Measurements from ENCODE around the gene PDE6G. TPM values are rescaled to one million over a fixed set of nuclear protein-coding genes. Genes with fewer than 3 reads are reported as not detected.

The PDE6G gene
- total and polyA plus RNA-seq, 2 of the 13 experiments (the other 11 are each of a cell fraction or from before 2014, with no cell fraction given), result 1.4 to 6.7 TPM

DNA sequence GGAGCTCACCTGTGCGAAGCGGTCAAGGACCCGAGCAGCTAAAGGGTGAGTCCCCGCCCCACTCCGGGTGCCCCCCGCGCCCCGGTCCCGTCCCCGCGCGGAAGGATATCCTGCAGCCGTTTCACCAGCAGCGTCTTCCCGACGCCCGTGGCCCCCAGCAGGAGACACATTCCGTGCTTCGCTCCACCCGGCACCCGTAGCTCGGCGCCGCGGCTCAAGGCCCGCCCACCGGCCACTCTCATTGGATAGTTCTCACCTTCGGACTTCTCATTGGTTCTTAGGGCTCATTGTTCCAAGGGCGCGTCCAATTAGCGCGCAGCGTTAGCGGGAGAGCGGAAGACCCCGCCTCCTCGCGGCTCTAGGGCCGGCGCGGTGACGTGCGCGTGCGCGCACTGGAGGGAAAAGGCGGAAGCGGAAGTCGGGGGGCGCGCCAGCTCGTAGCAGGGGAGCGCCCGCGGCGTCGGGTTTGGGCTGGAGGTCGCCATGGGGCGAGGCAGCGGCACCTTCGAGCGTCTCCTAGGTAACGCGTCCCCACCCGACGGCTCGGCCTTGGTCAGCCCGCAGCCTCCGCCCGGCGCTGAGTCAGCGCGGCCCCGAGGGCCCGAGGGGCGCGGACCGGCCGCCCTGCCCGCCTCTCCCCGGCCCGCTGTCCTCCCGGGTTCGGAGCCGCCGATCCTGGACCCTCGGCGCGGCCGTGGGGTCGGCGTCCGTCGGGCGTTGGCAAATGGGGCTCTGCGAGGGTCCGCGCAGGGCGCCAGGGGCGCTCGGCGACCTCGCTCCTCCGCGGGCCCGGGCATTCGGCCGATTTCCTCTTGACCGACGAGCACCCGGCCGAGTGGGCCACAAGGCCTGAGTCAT is 27.5 kb upstream of the PDE6G start, which contains the start of the genes ARL16 and HGS (continued):
- TF ChIP-seq CBX2 (IDR thresholded peaks at IDR 0.05; ENCODE audit: low read depth, low read length) (no peak), CBX2 (CRISPR knock-in tag; IDR thresholded peaks at IDR 0.05; ENCODE audit: low read depth) (no peak), ESRRA (CRISPR knock-in tag; IDR thresholded peaks at IDR 0.05; ENCODE audit: low read depth) (0 out of 2 replicates have a peak, but pooled peaks have one; percentile 38), ZNF556 (CRISPR knock-in tag; IDR thresholded peaks at IDR 0.05; ENCODE audit: borderline replicate concordance) (0 out of 2 replicates have a peak, but pooled peaks have one; percentile 48), HMG20B (CRISPR knock-in tag; conservative IDR thresholded peaks at IDR 0.05) (no peak), ZNF746 (CRISPR knock-in tag; IDR thresholded peaks at IDR 0.05) (no peak), SRSF9 (IDR thresholded peaks at IDR 0.05; ENCODE audit: borderline replicate concordance, insufficient read depth, low read depth, low read length, poor library complexity, severe bottlenecking) (no peak), ZNF703 (CRISPR knock-in tag; IDR thresholded peaks at IDR 0.05; ENCODE audit: borderline replicate concordance) (no peak), CHD2 (IDR thresholded peaks at IDR 0.05; ENCODE audit: low read depth, low read length) (peak; percentile 82), MYPOP (CRISPR knock-in tag; IDR thresholded peaks at IDR 0.05) (no peak), ZC3H13 (CRISPR knock-in tag; IDR thresholded peaks at IDR 0.05) (no peak), ZNF232 (CRISPR knock-in tag; IDR thresholded peaks at IDR 0.05; ENCODE audit: borderline replicate concordance) (peak; percentile 42; the same call in 1 of the 2 replicates), KLF11 (CRISPR knock-in tag; IDR thresholded peaks at IDR 0.05) (no peak; the same call in 1 of the 2 replicates), ZNF792 (CRISPR knock-in tag; IDR thresholded peaks at IDR 0.05) (0 out of 2 replicates have a peak, but pooled peaks have one; percentile 17), NFKB2 (CRISPR knock-in tag; IDR thresholded peaks at IDR 0.05; ENCODE audit: borderline replicate concordance) (no peak; the same call in 1 of the 2 replicates), FLYWCH1 (CRISPR knock-in tag; IDR thresholded peaks at IDR 0.05) (no peak; the same call in 1 of the 2 replicates), ZNF276 (CRISPR knock-in tag; IDR thresholded peaks at IDR 0.05; ENCODE audit: low read depth) (no peak), SRSF1 (optimal IDR thresholded peaks at IDR 0.05; ENCODE audit: low read depth, low read length) (peak; percentile 60), THAP8 (CRISPR knock-in tag; IDR thresholded peaks at IDR 0.05; ENCODE audit: borderline replicate concordance) (no peak), MYNN (CRISPR knock-in tag; IDR thresholded peaks at IDR 0.05; ENCODE audit: low read depth) (peak; percentile 71; the same call in 1 of the 2 replicates), KAT8 (CRISPR knock-in tag; IDR thresholded peaks at IDR 0.05) (peak; percentile 99), RCOR2 (CRISPR knock-in tag; IDR thresholded peaks at IDR 0.05) (no peak), WIZ (CRISPR knock-in tag; IDR thresholded peaks at IDR 0.05) (no peak), ZNF143 (CRISPR knock-in tag; IDR thresholded peaks at IDR 0.05) (peak; percentile 43)
- TF ChIP-seq, protein P1, sequence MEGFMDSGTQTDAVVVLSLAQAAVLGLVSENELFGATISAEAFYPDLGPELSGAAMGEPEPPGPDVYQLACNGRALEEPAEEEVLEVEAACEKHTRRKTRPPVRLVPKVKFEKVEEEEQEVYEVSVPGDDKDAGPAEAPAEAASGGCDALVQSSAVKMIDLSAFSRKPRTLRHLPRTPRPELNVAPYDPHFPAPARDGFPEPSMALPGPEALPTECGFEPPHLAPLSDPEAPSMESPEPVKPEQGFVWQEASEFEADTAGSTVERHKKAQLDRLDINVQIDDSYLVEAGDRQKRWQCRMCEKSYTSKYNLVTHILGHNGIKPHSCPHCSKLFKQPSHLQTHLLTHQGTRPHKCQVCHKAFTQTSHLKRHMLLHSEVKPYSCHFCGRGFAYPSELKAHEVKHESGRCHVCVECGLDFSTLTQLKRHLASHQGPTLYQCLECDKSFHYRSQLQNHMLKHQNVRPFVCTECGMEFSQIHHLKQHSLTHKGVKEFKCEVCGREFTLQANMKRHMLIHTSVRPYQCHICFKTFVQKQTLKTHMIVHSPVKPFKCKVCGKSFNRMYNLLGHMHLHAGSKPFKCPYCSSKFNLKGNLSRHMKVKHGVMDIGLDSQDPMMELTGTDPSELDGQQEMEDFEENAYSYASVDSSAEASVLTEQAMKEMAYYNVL (CRISPR knock-in tag; IDR thresholded peaks at IDR 0.05; ENCODE audit: borderline replicate concordance), result peak; percentile 15; the same call in 1 of the 2 replicates
